ENCODE measurements around the gene ANKRD65. TPM values are rescaled to one million over a fixed set of nuclear protein-coding genes. Genes with fewer than 3 reads are reported as not detected.
"Not testable (repeated sequence)": the region's sequence is repeated elsewhere in the genome, so short reads cannot be mapped to it uniquely, and the experiment has no call there.

ANKRD65 gene
- total RNA-seq, 1 experiment from 2014 or later: not detected

GRCh38 chr1:1455934-1456333 lies 34.9 kb upstream of the ANKRD65 start:
- intact Hi-C loops (cut with micrococcal nuclease); POLR2A ChIA-PET; H3K79me2 ChIP-seq (ENCODE audit: insufficient read depth, low read length); RAD21 ChIA-PET (ENCODE audit: low non-redundant PET in 1 of 2, low total read pairs in 2 of 2, uncharacterized antibody in 2 of 2, unreplicated experiment in 2 of 2); H3K27ac ChIP-seq (ENCODE audit: low read depth, low read length); H3K27me3 ChIP-seq (ENCODE audit: insufficient read depth, low read length); H3K4me2 ChIP-seq (ENCODE audit: low read length); H3K9me3 ChIP-seq (ENCODE audit: control insufficient read depth in 1 of 2, insufficient read depth in 1 of 2, low read depth in 1 of 2, low read length in 2 of 2); H3K36me3 ChIP-seq (ENCODE audit: control insufficient read depth in 1 of 2, insufficient read depth in 2 of 2, low read length in 2 of 2); H3K9ac ChIP-seq (ENCODE audit: low read length); H3K4me1 ChIP-seq (ENCODE audit: control insufficient read depth in 1 of 2, insufficient read depth in 2 of 2, low read length in 2 of 2); CTCF ChIA-PET; H2AFZ ChIP-seq (ENCODE audit: low read depth, low read length, poor library complexity, severe bottlenecking); H3K4me3 ChIP-seq (replicated peaks in 1 of 2; ENCODE audit: low read depth in 1 of 2, low read length in 2 of 2); H3K9me2 ChIP-seq (ENCODE audit: insufficient read depth); BruUV-seq (replicated peaks); DNase-seq (ENCODE audit: low read depth, low spot score); H4K20me1 ChIP-seq (ENCODE audit: insufficient read depth): not testable (repeated sequence)
- peak; percentile 46; the same call in 1 of the 2 replicates for ATAC-seq

DNA sequence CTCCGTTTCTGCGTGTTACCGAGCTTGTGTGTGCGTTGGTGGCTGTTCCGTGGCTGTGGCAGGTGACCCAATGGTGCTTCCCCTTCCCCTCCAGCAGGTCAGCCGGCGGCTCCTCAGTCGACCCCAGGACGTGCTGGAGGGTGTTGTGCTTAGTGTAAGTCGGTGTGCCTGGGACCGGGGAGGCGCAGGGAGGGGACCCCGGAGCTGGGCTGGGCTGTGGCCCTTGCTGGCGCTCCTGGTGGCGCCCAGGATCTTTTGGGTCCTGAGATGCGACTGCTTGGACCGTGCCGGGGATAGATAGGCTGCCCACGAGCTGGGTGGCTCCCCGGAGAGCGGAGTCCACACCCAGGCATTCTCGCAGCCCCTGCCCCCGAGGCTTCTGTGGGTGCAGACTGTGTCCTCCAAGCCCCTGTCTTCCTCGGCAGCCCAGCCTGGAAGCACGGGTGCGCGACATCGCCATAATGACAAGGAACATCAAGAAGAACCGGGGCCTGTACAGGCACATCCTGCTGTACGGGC lies 34.3 kb upstream of the ANKRD65 start:
- no peak for ATAC-seq
- CTCF ChIA-PET: no interaction called here
- no TSS peak for BruUV-seq (replicated peaks)

More for the DNA sequence above, 34.3 kb upstream of the ANKRD65 start:
- H2AFZ ChIP-seq (ENCODE audit: low read depth, low read length, poor library complexity, severe bottlenecking): no peak overlapping the region
- no peaks in the 10 kb centered on the region for H3K36me3 ChIP-seq (ENCODE audit: control insufficient read depth in 1 of 2, insufficient read depth in 2 of 2, low read length in 2 of 2)
- H3K79me2 ChIP-seq (ENCODE audit: insufficient read depth, low read length): no peaks in the 10 kb centered on the region
- H3K4me3 ChIP-seq (replicated peaks in 1 of 2; ENCODE audit: low read depth in 1 of 2, low read length in 2 of 2): no peak overlapping the region
- no peak overlapping the region for H3K4me2 ChIP-seq (ENCODE audit: low read length)
- no peak for TF ChIP-seq ZFX (IDR thresholded peaks at IDR 0.05)
- TF ChIP-seq, protein P1, sequence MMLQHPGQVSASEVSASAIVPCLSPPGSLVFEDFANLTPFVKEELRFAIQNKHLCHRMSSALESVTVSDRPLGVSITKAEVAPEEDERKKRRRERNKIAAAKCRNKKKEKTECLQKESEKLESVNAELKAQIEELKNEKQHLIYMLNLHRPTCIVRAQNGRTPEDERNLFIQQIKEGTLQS (IDR thresholded peaks at IDR 0.05): no peak
- no peak for TF ChIP-seq MAX (IDR thresholded peaks at IDR 0.05)
- TF ChIP-seq EGR1 (IDR thresholded peaks at IDR 0.05; ENCODE audit: low read depth): no peak
- no peak for TF ChIP-seq SP1 (IDR thresholded peaks at IDR 0.05; ENCODE audit: low read depth)
- TF ChIP-seq ELF1 (IDR thresholded peaks at IDR 0.05; ENCODE audit: borderline replicate concordance, low read depth): no peak
- TF ChIP-seq REST (IDR thresholded peaks at IDR 0.05; ENCODE audit: low read depth): no peak
- TF ChIP-seq SRF (IDR thresholded peaks at IDR 0.05; ENCODE audit: low read depth): no peak
- no peak for TF ChIP-seq JUND (IDR thresholded peaks at IDR 0.05)
- H3K4me1 ChIP-seq (ENCODE audit: control insufficient read depth in 1 of 2, insufficient read depth in 2 of 2, low read length in 2 of 2): no peaks in the 10 kb centered on the region
- H3K27ac ChIP-seq (ENCODE audit: low read depth, low read length): no peak overlapping the region
- no peak for DNase-seq (ENCODE audit: low read depth, low spot score)
- ChIA-PET RAD21 (ENCODE audit: low non-redundant PET in 1 of 2, low total read pairs in 2 of 2, uncharacterized antibody in 2 of 2, unreplicated experiment in 2 of 2) (no interaction called here), POLR2A (no interaction called here)
- H3K27me3 ChIP-seq (ENCODE audit: insufficient read depth, low read length): no peaks in the 10 kb centered on the region
- no peaks in the 10 kb centered on the region for H4K20me1 ChIP-seq (ENCODE audit: insufficient read depth)
- H3K9ac ChIP-seq (ENCODE audit: low read length): no peak overlapping the region
- intact Hi-C loops (cut with micrococcal nuclease): no loop called here
- H3K9me2 ChIP-seq (ENCODE audit: insufficient read depth): no peaks in the 10 kb centered on the region
- no peaks in the 10 kb centered on the region for H3K9me3 ChIP-seq (ENCODE audit: control insufficient read depth in 1 of 2, insufficient read depth in 1 of 2, low read depth in 1 of 2, low read length in 2 of 2)
